Ishikawa (cell line): ENCODE data around the gene UBL3.

ENCODE experiments used
- CEBPB ChIP-seq: IDR thresholded peaks from 2 replicates; pipeline ENCODE4 v1.6.1; 2012
- CREB1 ChIP-seq: IDR thresholded peaks from 2 replicates; pipeline ENCODE4 v1.6.1; 2012; ENCODE audit warnings: low read depth
- EGR1 ChIP-seq: IDR thresholded peaks from 2 replicates; pipeline ENCODE4 v1.6.1; 2012
- EP300 ChIP-seq: IDR thresholded peaks from 2 replicates; pipeline ENCODE4 v1.6.1; 2012; ENCODE audit warnings: borderline replicate concordance
- FOXM1 ChIP-seq: IDR thresholded peaks from 2 replicates; pipeline ENCODE4 v1.6.1; 2012; ENCODE audit warnings: low read depth, borderline replicate concordance
- NFIC ChIP-seq: IDR thresholded peaks from 2 replicates; pipeline ENCODE4 v1.6.1; 2012
- RAD21 ChIP-seq: IDR thresholded peaks from 2 replicates; pipeline ENCODE4 v1.6.1; 2012; ENCODE audit warnings: low read depth
- TAF1 ChIP-seq: IDR thresholded peaks from 2 replicates; pipeline ENCODE4 v1.6.1; 2012; ENCODE audit warnings: low read depth, mild to moderate bottlenecking
- TCF12 ChIP-seq: IDR thresholded peaks from 2 replicates; pipeline ENCODE4 v1.6.1; 2012; ENCODE audit warnings: low read depth
- TEAD4 ChIP-seq: IDR thresholded peaks from 2 replicates; pipeline ENCODE4 v1.6.1; 2012
- YY1 ChIP-seq: IDR thresholded peaks from 2 replicates; pipeline ENCODE4 v1.6.1; 2012; ENCODE audit warnings: low read depth
- ZBTB7A ChIP-seq: IDR thresholded peaks from 2 replicates; pipeline ENCODE4 v1.6.1; 2012; ENCODE audit warnings: low read depth
- TF ChIP-seq, protein P1 (sequence below): IDR thresholded peaks from 2 replicates; pipeline ENCODE4 v1.6.1; 2012
- TF ChIP-seq, protein P2 (sequence below): IDR thresholded peaks from 2 replicates; pipeline ENCODE4 v1.6.1; 2012; ENCODE audit warnings: low read depth, mild to moderate bottlenecking
- TF ChIP-seq, protein P3 (sequence below): IDR thresholded peaks from 2 replicates; pipeline ENCODE4 v1.6.1; 2012

UBL3 gene

DNA sequence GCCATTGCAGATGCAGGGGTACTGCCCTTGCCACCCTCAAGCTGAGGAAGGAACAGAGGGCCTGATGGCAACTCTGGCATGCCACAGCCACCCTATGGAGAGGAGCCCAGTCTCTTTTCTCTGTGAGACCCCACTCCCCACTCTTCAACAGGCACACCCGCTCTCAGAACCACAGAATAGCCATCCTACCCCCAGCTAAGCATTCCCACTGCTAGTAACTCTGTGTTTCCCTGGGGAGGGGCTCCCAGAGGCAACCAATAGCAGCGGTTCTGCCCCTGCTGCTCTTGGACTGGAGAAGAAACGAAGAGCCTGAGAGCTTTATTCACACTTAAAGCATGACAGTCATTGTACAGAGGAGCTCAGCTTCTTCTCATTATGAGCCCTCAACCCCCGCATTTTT, 49.3 kb downstream of the UBL3 start:
- TF ChIP-seq TCF12, result no peak
- TF ChIP-seq FOXM1, result no peak
- TF ChIP-seq, protein P1, sequence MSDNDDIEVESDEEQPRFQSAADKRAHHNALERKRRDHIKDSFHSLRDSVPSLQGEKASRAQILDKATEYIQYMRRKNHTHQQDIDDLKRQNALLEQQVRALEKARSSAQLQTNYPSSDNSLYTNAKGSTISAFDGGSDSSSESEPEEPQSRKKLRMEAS, result no peak
- TF ChIP-seq TAF1, result no peak
- TF ChIP-seq, protein P2, sequence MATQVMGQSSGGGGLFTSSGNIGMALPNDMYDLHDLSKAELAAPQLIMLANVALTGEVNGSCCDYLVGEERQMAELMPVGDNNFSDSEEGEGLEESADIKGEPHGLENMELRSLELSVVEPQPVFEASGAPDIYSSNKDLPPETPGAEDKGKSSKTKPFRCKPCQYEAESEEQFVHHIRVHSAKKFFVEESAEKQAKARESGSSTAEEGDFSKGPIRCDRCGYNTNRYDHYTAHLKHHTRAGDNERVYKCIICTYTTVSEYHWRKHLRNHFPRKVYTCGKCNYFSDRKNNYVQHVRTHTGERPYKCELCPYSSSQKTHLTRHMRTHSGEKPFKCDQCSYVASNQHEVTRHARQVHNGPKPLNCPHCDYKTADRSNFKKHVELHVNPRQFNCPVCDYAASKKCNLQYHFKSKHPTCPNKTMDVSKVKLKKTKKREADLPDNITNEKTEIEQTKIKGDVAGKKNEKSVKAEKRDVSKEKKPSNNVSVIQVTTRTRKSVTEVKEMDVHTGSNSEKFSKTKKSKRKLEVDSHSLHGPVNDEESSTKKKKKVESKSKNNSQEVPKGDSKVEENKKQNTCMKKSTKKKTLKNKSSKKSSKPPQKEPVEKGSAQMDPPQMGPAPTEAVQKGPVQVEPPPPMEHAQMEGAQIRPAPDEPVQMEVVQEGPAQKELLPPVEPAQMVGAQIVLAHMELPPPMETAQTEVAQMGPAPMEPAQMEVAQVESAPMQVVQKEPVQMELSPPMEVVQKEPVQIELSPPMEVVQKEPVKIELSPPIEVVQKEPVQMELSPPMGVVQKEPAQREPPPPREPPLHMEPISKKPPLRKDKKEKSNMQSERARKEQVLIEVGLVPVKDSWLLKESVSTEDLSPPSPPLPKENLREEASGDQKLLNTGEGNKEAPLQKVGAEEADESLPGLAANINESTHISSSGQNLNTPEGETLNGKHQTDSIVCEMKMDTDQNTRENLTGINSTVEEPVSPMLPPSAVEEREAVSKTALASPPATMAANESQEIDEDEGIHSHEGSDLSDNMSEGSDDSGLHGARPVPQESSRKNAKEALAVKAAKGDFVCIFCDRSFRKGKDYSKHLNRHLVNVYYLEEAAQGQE, result no peak
- no peak for TF ChIP-seq NFIC
- no peak for TF ChIP-seq TEAD4
- TF ChIP-seq CREB1, result no peak
- TF ChIP-seq EGR1, result no peak
- TF ChIP-seq ZBTB7A, result no peak
- no peak for TF ChIP-seq EP300
- no peak for TF ChIP-seq CEBPB

DNA sequence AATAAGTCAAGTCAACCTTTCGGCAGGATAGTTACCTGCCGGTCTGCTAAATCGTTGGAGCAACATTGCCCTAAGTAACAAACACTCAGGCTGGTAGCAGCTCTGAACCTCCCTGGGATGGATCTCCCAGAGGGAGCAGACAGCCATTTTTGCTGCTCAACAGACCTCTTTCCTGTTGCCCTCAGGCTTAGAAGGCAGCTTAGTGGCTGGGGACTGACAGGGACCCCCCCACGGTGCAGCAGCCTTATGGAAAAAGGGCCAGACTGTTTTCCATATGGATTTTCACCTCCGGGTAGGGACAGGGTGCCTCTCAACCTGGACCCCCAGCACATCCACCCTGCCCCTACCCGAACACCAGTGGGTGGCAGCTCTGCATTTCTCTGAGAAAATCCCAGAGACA, 49.7 kb downstream of the UBL3 start:
- TF ChIP-seq, protein P2, result no peak
- TF ChIP-seq CEBPB (no peak), TCF12 (no peak), EP300 (no peak), TEAD4 (no peak)

DNA sequence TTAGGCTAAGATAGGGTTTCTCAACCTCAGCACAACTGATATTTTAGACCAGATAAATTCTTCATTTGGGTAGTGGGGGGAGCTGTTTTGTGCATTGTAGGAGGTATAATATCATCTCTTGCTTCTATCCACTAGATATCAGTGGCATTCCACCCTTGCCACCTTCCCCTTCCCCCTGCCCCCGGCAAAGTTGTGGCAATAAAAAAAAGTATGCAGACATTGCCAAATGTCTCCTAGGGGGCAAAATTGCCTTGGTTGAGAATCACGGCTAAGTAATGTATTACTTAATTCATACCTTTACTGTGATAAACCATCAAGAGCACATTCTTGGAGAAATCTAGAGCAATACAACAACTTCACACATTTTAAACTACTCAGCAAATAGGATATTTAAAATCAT, 51.4 kb downstream of the UBL3 start:
- no peak for TF ChIP-seq CREB1
- TF ChIP-seq ZBTB7A, result no peak
- TF ChIP-seq TEAD4, result no peak
- no peak for TF ChIP-seq EGR1
- TF ChIP-seq, protein P3, sequence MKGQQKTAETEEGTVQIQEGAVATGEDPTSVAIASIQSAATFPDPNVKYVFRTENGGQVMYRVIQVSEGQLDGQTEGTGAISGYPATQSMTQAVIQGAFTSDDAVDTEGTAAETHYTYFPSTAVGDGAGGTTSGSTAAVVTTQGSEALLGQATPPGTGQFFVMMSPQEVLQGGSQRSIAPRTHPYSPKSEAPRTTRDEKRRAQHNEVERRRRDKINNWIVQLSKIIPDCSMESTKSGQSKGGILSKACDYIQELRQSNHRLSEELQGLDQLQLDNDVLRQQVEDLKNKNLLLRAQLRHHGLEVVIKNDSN, result no peak
- TF ChIP-seq FOXM1, result no peak
- TF ChIP-seq YY1, result no peak

DNA sequence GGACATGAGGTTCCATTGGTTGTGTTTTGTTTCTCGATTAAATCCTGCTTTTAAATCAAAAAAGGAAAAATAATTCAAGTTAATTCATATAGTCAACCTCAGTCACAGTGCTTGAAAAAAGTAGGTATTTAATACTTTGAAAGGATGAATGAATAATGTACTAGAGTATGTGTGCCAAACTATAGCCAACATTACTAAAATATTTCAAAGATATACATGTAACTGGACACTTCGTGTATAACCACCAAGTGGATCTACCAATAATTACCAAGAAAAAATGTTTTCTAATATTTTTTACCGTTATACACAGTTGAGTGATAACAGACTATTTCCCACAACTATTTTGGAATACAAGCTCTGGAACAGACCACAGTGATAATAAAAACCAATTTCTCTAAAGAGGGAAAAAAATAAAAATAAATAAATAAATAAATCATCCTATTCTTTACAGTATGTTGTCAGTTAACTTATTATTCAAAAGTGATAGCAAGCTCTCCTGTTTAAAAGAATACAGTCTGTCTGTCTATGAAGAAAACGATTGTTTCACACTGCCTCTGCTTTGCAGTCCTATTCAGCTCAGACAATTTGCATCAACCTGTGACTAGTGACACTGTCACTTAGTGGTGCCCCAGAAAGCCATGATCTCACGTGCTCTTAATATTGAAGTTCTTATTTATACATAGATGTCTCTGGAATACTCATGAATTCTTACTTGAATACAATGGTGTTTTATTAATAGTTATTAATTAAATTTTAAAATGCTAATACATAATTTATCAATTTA, 58.2 kb downstream of the UBL3 start:
- TF ChIP-seq TAF1, result no peak
- TF ChIP-seq, protein P3, result no peak
- TF ChIP-seq EGR1, result no peak
- TF ChIP-seq, protein P1, result no peak
- TF ChIP-seq TCF12, result no peak
- TF ChIP-seq, protein P2, result no peak
- TF ChIP-seq CEBPB, result no peak
- TF ChIP-seq YY1, result no peak
- TF ChIP-seq RAD21, result no peak
- no peak for TF ChIP-seq EP300
- no peak for TF ChIP-seq ZBTB7A

DNA sequence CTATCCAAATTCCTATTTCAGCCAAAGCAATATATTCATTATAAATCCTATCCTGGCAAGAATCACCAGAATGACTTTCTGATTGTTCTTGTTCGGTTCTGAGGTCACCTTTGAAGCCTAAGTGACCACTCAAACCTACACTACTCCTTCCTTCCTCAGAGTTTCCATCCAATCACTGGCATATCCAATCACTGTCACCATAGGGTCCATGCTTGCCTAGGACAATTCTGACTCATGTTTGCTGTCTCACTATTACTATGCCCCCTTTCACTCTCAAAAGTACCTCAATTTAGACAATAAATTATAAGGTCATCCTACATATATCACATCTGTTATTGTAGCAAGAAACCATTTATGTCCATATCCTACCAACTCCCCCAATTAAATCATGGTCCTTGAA, 58.9 kb downstream of the UBL3 start:
- TF ChIP-seq CREB1, result no peak
- TF ChIP-seq EP300, result no peak
- TF ChIP-seq FOXM1, result no peak
- TF ChIP-seq EGR1, result no peak
- TF ChIP-seq, protein P2, result no peak
- TF ChIP-seq ZBTB7A, result no peak
- no peak for TF ChIP-seq NFIC
- TF ChIP-seq, protein P1, result no peak
- no peak for TF ChIP-seq YY1
- TF ChIP-seq, protein P3, result no peak
- TF ChIP-seq TEAD4, result no peak
- no peak for TF ChIP-seq CEBPB
- TF ChIP-seq TCF12, result no peak
- TF ChIP-seq RAD21, result no peak
- TF ChIP-seq TAF1, result no peak
